MCF 10A (cell line): ENCODE results near the gene STK10. TPM values are rescaled to one million over a fixed set of nuclear protein-coding genes. Genes with fewer than 3 reads are reported as not detected.

Source experiments
- BruUV-seq: library from RNA; stranded (reverse); fragments of 400-500 nt; replicated peaks from 2 replicates; lab custom pipeline; 2021; lab: Mats Ljungman, UMichigan
- CTCF ChIA-PET: fragments of 300-600 bp; sonication (Branson Sonifier 250); formaldehyde crosslinking; extraction: SDS; loops from one replicate; lab custom pipeline; 2021; ENCODE audit warnings: antibody characterized with exemption, inconsistent platforms; lab: Yijun Ruan, JAX
- POLR2A ChIA-PET: fragments of 300-600, 350-650 bp; sonication (Branson Sonifier 250); formaldehyde crosslinking; extraction: SDS; loops from one replicate; lab custom pipeline; 2020; ENCODE audit warnings: antibody characterized with exemption, inconsistent platforms; lab: Yijun Ruan, JAX
- DNase-seq: peaks from one replicate; pipeline ENCODE4 v3.0.0-alpha.2; 2018; ENCODE audit not compliant: unreplicated experiment
- H3K27ac Mint-ChIP-seq: one replicate; pipeline ENCODE4 v1.8.0; 2022; ENCODE audit warnings: mild to moderate bottlenecking, low read depth, mixed read lengths; ENCODE audit not compliant: unreplicated experiment
- H3K27me3 Mint-ChIP-seq: one replicate; pipeline ENCODE4 v1.8.0; 2022; ENCODE audit warnings: mixed read lengths; ENCODE audit not compliant: insufficient read depth, unreplicated experiment
- H3K36me3 Mint-ChIP-seq: one replicate; pipeline ENCODE4 v1.8.0; 2022; ENCODE audit warnings: mild to moderate bottlenecking, moderate library complexity, mixed read lengths; ENCODE audit not compliant: insufficient read depth, unreplicated experiment
- H3K4me1 Mint-ChIP-seq: one replicate; pipeline ENCODE4 v1.8.0; 2022; ENCODE audit warnings: mixed read lengths; ENCODE audit not compliant: insufficient read depth, unreplicated experiment
- H3K4me3 Mint-ChIP-seq: one replicate; pipeline ENCODE4 v1.8.0; 2022; ENCODE audit warnings: mild to moderate bottlenecking, moderate library complexity, mixed read lengths; ENCODE audit not compliant: unreplicated experiment
- H3K9me3 Mint-ChIP-seq: one replicate; pipeline ENCODE4 v1.8.0; 2022; ENCODE audit warnings: mixed read lengths; ENCODE audit not compliant: unreplicated experiment
- intact Hi-C: fragments of 100-400 bp; cut with micrococcal nuclease; formaldehyde crosslinking; loops from 2 replicates; pipeline ENCODE4 v1.14.1; 2022
- total RNA-seq: library from RNA; stranded (reverse); gene quantifications from 2 replicates; pipeline ENCODE4 v1.2.3, GENCODE V29; 2022
- TF ChIP-seq, protein P1 (sequence below): fragments of 200-600 bp; IDR thresholded peaks from one replicate; pipeline ENCODE4 v1.8.0; 2022; ENCODE audit warnings: antibody characterized with exemption, mild to moderate bottlenecking; ENCODE audit not compliant: unreplicated experiment

Gene STK10
- total RNA-seq, 1 experiment from 2014 or later, result 46.5 TPM

DNA sequence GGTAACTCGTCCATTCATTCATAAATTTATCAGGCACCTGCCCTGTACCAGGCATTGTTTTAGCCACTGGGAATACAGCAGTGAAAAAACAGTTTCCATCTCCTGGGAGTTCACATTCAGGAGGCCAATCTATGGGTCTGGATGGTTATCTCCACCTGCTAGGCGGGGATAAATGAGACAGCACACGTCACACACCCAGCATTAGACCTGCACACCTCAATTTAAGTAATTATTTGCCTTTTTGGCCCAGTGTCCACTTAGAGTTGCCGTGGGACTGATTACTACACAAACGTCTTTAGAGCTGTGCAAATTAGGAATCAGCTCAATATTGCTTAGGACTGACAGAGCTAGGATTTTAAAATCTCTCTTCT lies 46.1 kb downstream of the STK10 start:
- H3K4me3 Mint-ChIP-seq, result no peak overlapping the region
- no peaks in the 10 kb centered on the region for H3K27me3 Mint-ChIP-seq
- H3K36me3 Mint-ChIP-seq, result no peaks in the 10 kb centered on the region
- BruUV-seq, result no TSS peak
- CTCF ChIA-PET, result interaction anchor here (0.6 to 0.7 kb wide), 2 partner anchors 21 to 86 kb away, joined by 3 read pairs; no protein-coding TSS in a partner anchor
- no peak for DNase-seq
- POLR2A ChIA-PET, result no interaction called here
- H3K4me1 Mint-ChIP-seq, result no peaks in the 10 kb centered on the region
- H3K27ac Mint-ChIP-seq, result no peak overlapping the region
- no peaks in the 10 kb centered on the region for H3K9me3 Mint-ChIP-seq
- TF ChIP-seq, protein P1, sequence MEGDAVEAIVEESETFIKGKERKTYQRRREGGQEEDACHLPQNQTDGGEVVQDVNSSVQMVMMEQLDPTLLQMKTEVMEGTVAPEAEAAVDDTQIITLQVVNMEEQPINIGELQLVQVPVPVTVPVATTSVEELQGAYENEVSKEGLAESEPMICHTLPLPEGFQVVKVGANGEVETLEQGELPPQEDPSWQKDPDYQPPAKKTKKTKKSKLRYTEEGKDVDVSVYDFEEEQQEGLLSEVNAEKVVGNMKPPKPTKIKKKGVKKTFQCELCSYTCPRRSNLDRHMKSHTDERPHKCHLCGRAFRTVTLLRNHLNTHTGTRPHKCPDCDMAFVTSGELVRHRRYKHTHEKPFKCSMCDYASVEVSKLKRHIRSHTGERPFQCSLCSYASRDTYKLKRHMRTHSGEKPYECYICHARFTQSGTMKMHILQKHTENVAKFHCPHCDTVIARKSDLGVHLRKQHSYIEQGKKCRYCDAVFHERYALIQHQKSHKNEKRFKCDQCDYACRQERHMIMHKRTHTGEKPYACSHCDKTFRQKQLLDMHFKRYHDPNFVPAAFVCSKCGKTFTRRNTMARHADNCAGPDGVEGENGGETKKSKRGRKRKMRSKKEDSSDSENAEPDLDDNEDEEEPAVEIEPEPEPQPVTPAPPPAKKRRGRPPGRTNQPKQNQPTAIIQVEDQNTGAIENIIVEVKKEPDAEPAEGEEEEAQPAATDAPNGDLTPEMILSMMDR, result no peak
- intact Hi-C loops, result no loop called here

DNA sequence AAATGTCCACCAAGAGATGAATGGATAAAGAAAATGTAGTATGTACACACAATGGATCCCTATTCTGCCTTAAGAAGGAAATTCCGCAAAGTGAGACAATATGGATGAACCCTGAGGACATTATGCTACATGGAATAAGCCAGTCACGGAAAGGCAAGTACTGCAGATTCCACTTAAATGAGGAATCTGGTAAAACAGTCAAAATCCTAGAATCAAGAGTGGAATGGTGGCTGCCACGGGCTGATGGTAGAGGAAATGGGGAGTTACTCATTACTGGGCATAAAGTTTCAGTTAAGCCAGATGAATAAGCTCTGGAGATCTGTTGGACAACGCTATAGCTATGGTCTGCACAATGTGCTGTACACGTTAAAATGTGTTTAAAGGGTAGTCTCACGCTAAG lies 47.2 kb downstream of the STK10 start:
- CTCF ChIA-PET, result interaction anchor here (0.7 kb wide), 1 partner anchor 23 kb away, joined by 3 read pairs; no protein-coding TSS in a partner anchor

DNA sequence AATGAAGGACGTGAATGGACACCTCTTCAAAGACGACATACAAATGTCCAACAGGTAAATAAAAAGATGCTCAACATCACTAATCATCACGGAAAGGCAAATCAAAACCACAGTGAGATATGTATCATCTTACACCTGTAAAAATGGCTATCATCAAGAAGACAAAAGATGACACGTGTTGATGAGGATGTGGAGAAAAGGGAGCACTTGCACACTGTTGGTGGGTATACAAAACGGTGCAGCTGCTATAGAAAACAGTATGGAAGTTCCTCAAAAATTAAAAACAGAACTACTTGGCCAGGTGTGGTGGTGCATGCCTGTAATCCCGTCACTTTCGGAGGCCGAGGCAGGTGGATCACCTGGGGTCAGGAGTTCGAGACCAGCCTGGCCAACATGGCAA lies 47.9 kb downstream of the STK10 start:
- Mint-ChIP-seq H3K27me3 (no peaks in the 10 kb centered on the region), H3K4me1 (no peaks in the 10 kb centered on the region), H3K4me3 (no peak overlapping the region), H3K27ac (no peak overlapping the region), H3K36me3 (no peaks in the 10 kb centered on the region), H3K9me3 (no peaks in the 10 kb centered on the region)
- DNase-seq, result no peak
- CTCF ChIA-PET, result interaction anchor here (0.6 to 1.1 kb wide), 3 partner anchors 12 to 1534 kb away, joined by 3 to 8 read pairs (median 4); no protein-coding TSS in a partner anchor
- POLR2A ChIA-PET, result no interaction called here
- intact Hi-C loops, result no loop called here
- no TSS peak for BruUV-seq
- TF ChIP-seq, protein P1, result no peak

More for the DNA sequence above, 47.2 kb downstream of the STK10 start:
- no TSS peak for BruUV-seq
- Mint-ChIP-seq H3K27ac (no peak overlapping the region), H3K36me3 (no peaks in the 10 kb centered on the region), H3K4me1 (no peaks in the 10 kb centered on the region), H3K27me3 (no peaks in the 10 kb centered on the region), H3K9me3 (no peaks in the 10 kb centered on the region), H3K4me3 (no peak overlapping the region)
- intact Hi-C loops, result no loop called here
- no peak for DNase-seq
- POLR2A ChIA-PET, result interaction anchor here (0.5 kb wide), 1 partner anchor 142 kb away, joined by 3 read pairs; no protein-coding TSS in a partner anchor
- TF ChIP-seq, protein P1, result no peak

DNA sequence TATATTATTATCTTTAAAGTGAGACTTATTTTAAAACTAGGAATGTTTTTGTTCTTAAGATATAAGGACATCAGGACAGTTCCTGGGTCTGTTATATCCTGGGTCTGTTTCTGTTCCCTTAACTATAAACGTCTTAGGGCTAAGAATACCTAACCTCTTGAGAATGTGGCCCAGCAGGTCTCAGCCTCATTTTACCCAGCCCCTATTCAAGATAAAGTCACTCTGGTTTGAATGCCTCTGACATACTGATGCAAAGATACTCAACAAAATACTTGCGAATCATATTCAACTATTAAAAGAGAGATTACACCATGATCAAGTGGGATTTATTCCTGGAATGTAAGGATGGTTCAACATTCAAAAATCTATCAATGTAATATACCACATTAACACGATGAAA lies 51.0 kb downstream of the STK10 start:
- no peak overlapping the region for H3K4me3 Mint-ChIP-seq
- CTCF ChIA-PET, result no interaction called here
- POLR2A ChIA-PET, result no interaction called here
- no peaks in the 10 kb centered on the region for H3K9me3 Mint-ChIP-seq
- BruUV-seq, result no TSS peak
- no peaks in the 10 kb centered on the region for H3K36me3 Mint-ChIP-seq
- H3K27me3 Mint-ChIP-seq, result no peaks in the 10 kb centered on the region
- H3K4me1 Mint-ChIP-seq, result peaks cover 17% of the 10 kb centered on the region
- H3K27ac Mint-ChIP-seq, result no peak overlapping the region
- TF ChIP-seq, protein P1, result no peak
- intact Hi-C loops, result no loop called here
- no peak for DNase-seq
